ENCODE data around the gene PRKCA. TPM values are rescaled to one million over a fixed set of nuclear protein-coding genes. Genes with fewer than 3 reads are reported as not detected.

PRKCA gene
- total RNA-seq, 1 experiment from 2014 or later, result 29.6 TPM

DNA sequence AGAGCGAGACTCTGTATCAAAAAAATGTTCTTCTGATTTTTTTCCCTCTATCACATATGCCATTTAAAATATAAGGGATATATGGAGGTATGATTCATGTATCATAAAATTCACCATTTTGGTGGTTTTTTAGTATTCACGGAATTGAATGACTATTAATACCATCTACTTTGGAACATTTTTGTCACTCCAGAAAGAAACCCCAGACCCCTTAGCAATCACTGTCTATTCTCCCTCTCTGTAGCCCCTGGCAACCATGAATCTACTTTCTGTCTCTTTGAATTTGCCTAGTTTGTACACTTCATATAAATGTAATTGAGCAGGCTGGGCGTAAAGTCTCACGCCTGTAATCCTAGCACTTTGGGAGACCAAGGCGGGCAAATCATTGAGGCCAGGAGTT is 75.9 kb downstream of the PRKCA start:
- POLR2A ChIA-PET, result no interaction called here
- no peak overlapping the region for H3K27ac Mint-ChIP-seq (ENCODE audit: unreplicated experiment)

DNA sequence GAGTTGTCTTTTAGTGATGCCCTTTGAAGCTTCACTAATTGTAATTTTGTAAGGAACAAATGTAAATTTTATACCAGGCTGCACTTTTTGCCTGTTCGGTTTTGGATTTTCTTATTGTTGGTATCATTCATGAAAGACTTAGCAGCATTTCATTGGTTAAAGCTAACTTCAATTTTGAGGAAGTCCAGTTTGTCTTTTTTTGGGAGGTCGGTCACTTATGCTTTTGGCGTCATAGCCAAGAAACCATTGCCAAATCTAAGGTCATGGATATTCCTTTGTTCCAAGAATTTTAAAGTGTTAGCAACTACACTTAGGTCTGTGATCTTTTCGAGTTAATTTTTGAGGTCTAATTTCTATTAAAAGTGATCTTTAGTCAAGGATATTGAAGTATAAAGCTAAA is 77.1 kb downstream of the PRKCA start:
- H3K9me3 Mint-ChIP-seq (ENCODE audit: unreplicated experiment), result no peaks in the 10 kb centered on the region
- ChIA-PET POLR2A (interaction anchor here (0.6 kb wide), 1 partner anchor 72 kb away, joined by 3 read pairs; no protein-coding TSS in a partner anchor), CTCF (no interaction called here)
- H3K36me3 Mint-ChIP-seq (ENCODE audit: insufficient read depth, unreplicated experiment), result peaks cover 3% of the 10 kb centered on the region
- H3K4me1 ChIP-seq, result peaks cover 10% of the 10 kb centered on the region
- no peaks in the 10 kb centered on the region for H3K36me3 ChIP-seq (ENCODE audit: control insufficient read depth, insufficient read depth, low read length)
- no peak overlapping the region for H3K27ac Mint-ChIP-seq (ENCODE audit: unreplicated experiment)
- no peaks in the 10 kb centered on the region for H3K27me3 ChIP-seq (replicated peaks; ENCODE audit: control insufficient read depth, insufficient read depth, low read length)
- H3K4me3 ChIP-seq (ENCODE audit: low read depth, low read length), result no peak overlapping the region
- no peak for DNase-seq
- no peaks in the 10 kb centered on the region for H3K27me3 Mint-ChIP-seq (ENCODE audit: insufficient read depth, unreplicated experiment)
- TF ChIP-seq, protein P1, sequence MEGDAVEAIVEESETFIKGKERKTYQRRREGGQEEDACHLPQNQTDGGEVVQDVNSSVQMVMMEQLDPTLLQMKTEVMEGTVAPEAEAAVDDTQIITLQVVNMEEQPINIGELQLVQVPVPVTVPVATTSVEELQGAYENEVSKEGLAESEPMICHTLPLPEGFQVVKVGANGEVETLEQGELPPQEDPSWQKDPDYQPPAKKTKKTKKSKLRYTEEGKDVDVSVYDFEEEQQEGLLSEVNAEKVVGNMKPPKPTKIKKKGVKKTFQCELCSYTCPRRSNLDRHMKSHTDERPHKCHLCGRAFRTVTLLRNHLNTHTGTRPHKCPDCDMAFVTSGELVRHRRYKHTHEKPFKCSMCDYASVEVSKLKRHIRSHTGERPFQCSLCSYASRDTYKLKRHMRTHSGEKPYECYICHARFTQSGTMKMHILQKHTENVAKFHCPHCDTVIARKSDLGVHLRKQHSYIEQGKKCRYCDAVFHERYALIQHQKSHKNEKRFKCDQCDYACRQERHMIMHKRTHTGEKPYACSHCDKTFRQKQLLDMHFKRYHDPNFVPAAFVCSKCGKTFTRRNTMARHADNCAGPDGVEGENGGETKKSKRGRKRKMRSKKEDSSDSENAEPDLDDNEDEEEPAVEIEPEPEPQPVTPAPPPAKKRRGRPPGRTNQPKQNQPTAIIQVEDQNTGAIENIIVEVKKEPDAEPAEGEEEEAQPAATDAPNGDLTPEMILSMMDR (IDR thresholded peaks at IDR 0.05; ENCODE audit: insufficient read depth in 1 of 2, low read depth in 1 of 2, low read length in 1 of 2, severe bottlenecking in 1 of 2, unreplicated experiment in 1 of 2), result no peak
- no peaks in the 10 kb centered on the region for H3K9me3 ChIP-seq
- peaks cover 13% of the 10 kb centered on the region for H3K4me1 Mint-ChIP-seq (ENCODE audit: low read depth, unreplicated experiment)
- H3K4me3 Mint-ChIP-seq (ENCODE audit: unreplicated experiment), result no peak overlapping the region
- BruUV-seq (replicated peaks), result no TSS peak
- intact Hi-C loops (cut with micrococcal nuclease; ENCODE audit: unreplicated experiment), result no loop called here

More for the DNA sequence above, 75.9 kb downstream of the PRKCA start:
- Histone ChIP-seq H3K9me3 (no peaks in the 10 kb centered on the region), H3K27me3 (replicated peaks; ENCODE audit: control insufficient read depth, insufficient read depth, low read length) (no peaks in the 10 kb centered on the region), H3K4me3 (ENCODE audit: low read depth, low read length) (no peak overlapping the region), H3K4me1 (peaks cover 13% of the 10 kb centered on the region), H3K36me3 (ENCODE audit: control insufficient read depth, insufficient read depth, low read length) (no peaks in the 10 kb centered on the region)
- CTCF ChIA-PET, result no interaction called here
- Mint-ChIP-seq H3K4me3 (ENCODE audit: unreplicated experiment) (no peak overlapping the region), H3K4me1 (ENCODE audit: low read depth, unreplicated experiment) (peaks cover 13% of the 10 kb centered on the region), H3K9me3 (ENCODE audit: unreplicated experiment) (no peaks in the 10 kb centered on the region), H3K36me3 (ENCODE audit: insufficient read depth, unreplicated experiment) (no peaks in the 10 kb centered on the region), H3K27me3 (ENCODE audit: insufficient read depth, unreplicated experiment) (no peaks in the 10 kb centered on the region)
- intact Hi-C loops (cut with micrococcal nuclease; ENCODE audit: unreplicated experiment), result no loop called here
- TF ChIP-seq, protein P1 (IDR thresholded peaks at IDR 0.05; ENCODE audit: insufficient read depth in 1 of 2, low read depth in 1 of 2, low read length in 1 of 2, severe bottlenecking in 1 of 2, unreplicated experiment in 1 of 2), result no peak
- BruUV-seq (replicated peaks), result no TSS peak
- no peak for DNase-seq

DNA sequence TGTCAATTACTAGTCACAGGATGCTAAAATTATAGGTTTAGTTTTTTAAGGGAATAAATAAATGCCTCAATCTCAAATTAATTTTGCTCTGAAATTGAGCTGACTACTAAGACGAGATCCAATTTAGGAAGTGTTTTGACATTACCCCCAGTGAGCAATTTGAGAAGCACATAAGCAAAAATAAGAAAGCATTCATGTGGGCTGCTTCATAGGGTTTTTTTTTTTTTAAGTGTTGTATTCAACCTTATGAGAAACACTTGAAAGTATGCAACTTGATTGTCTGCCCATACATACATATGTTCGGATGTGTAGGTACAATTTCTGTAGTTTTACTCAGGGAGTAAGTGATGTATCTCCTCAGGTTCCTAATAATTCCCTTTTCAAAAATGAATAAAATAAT is 77.6 kb downstream of the PRKCA start:
- Histone ChIP-seq H3K9me3 (no peaks in the 10 kb centered on the region), H3K27me3 (replicated peaks; ENCODE audit: control insufficient read depth, insufficient read depth, low read length) (no peaks in the 10 kb centered on the region), H3K4me1 (peaks cover 10% of the 10 kb centered on the region), H3K36me3 (ENCODE audit: control insufficient read depth, insufficient read depth, low read length) (no peaks in the 10 kb centered on the region), H3K4me3 (ENCODE audit: low read depth, low read length) (no peak overlapping the region)
- TF ChIP-seq, protein P1 (IDR thresholded peaks at IDR 0.05; ENCODE audit: insufficient read depth in 1 of 2, low read depth in 1 of 2, low read length in 1 of 2, severe bottlenecking in 1 of 2, unreplicated experiment in 1 of 2), result no peak
- H3K4me3 Mint-ChIP-seq (ENCODE audit: unreplicated experiment), result no peak overlapping the region
- peaks cover 12% of the 10 kb centered on the region for H3K4me1 Mint-ChIP-seq (ENCODE audit: low read depth, unreplicated experiment)
- CTCF ChIA-PET, result no interaction called here
- intact Hi-C loops (cut with micrococcal nuclease; ENCODE audit: unreplicated experiment), result no loop called here
- no peaks in the 10 kb centered on the region for H3K27me3 Mint-ChIP-seq (ENCODE audit: insufficient read depth, unreplicated experiment)
- peaks cover 6% of the 10 kb centered on the region for H3K36me3 Mint-ChIP-seq (ENCODE audit: insufficient read depth, unreplicated experiment)
- DNase-seq, result no peak
- no TSS peak for BruUV-seq (replicated peaks)
- H3K27ac Mint-ChIP-seq (ENCODE audit: unreplicated experiment), result no peak overlapping the region
- H3K9me3 Mint-ChIP-seq (ENCODE audit: unreplicated experiment), result peaks cover 4% of the 10 kb centered on the region
- POLR2A ChIA-PET, result interaction anchor here (0.6 kb wide), 1 partner anchor 72 kb away, joined by 3 read pairs; no protein-coding TSS in a partner anchor

Measured in Caco-2 (cell line).